ENCODE data around the gene SPOCK1. TPM values are rescaled to one million over a fixed set of nuclear protein-coding genes. Genes with fewer than 3 reads are reported as not detected.

SPOCK1 gene
- total and polyA plus RNA-seq, 9 of the 15 experiments (the other 6 are each of a cell fraction or from before 2014, with no cell fraction given): 0.01 to 0.35 (median 0.04) TPM; not detected in 6

DNA sequence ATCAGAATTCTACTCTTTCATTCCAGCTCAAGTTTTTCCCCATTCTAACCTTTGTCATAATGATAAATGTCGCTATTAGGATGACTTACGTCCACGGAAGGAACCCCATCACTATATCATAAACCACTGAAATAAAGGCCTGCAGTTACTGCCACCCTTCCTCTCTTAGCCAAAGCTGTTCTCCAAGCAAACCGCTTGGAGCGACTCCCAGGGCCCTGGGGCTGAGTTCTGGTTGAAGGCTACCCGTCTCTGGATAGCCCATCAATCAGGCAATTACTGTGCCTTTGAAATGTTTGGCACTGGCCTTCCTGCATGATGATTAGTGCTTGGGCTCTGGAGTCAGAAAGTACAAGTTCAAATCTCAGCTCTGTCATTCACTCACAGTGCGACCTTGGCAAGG is 386.0 kb downstream of the SPOCK1 start:
- in situ Hi-C loops (cut with MboI): no loop called here
- Histone ChIP-seq H3K79me2 (ENCODE audit: control insufficient read depth, insufficient read depth, low read length) (no peaks in the 10 kb centered on the region), H2AFZ (ENCODE audit: low read depth, low read length) (no peak overlapping the region), H3K4me3 (no peak overlapping the region), H3K4me2 (ENCODE audit: insufficient read depth, low read length) (no peak overlapping the region), H3K9me1 (ENCODE audit: control insufficient read depth, insufficient read depth, low read length) (no peaks in the 10 kb centered on the region), H3K9ac (ENCODE audit: insufficient read depth in 1 of 2, low read depth in 2 of 2, low read length in 2 of 2) (no peak overlapping the region), H3K27ac (ENCODE audit: extremely low read depth, low read depth, low read length) (no peak overlapping the region), H3K27me3 (ENCODE audit: control insufficient read depth in 2 of 2, insufficient read depth in 2 of 2, low read length in 2 of 2) (peaks cover 0 to 11% of the 10 kb centered on the region in 2 experiments; a peak in 1 of 5 replicates), H3K9me3 (replicated peaks; ENCODE audit: control insufficient read depth, insufficient read depth, low read depth, low read length) (no peaks in the 10 kb centered on the region), H4K20me1 (replicated peaks; ENCODE audit: control insufficient read depth, insufficient read depth, low read length) (no peaks in the 10 kb centered on the region), H3K4me1 (replicated peaks in 1 of 2; ENCODE audit: control insufficient read depth in 2 of 2, insufficient read depth in 2 of 2, low read length in 2 of 2) (no peaks in the 10 kb centered on the region), H3K36me3 (ENCODE audit: control insufficient read depth, insufficient read depth, low read length) (no peaks in the 10 kb centered on the region)
- no peak for FAIRE-seq
- no peak for DNase-seq (ENCODE audit: extremely low read depth in 1 of 4, low spot score in 3 of 4)
- WGBS (ENCODE audit: insufficient coverage, low coverage, missing lambda C conversion rate): 0% methylated on average over 7 of the region's 7 CpGs
- ChIA-PET CTCF (ENCODE audit: low intra/inter-chr PET ratio) (no interaction called here), POLR2A (no interaction called here)
- no peak for ATAC-seq
- intact Hi-C loops (cut with micrococcal nuclease): no loop called here
- TF ChIP-seq MNT (conservative IDR thresholded peaks at IDR 0.05) (no peak), ATF1 (CRISPR knock-in tag; IDR thresholded peaks at IDR 0.05) (no peak), ATF1 (tag; IDR thresholded peaks at IDR 0.05) (no peak), BCLAF1 (IDR thresholded peaks at IDR 0.05; ENCODE audit: borderline replicate concordance in 1 of 2, control insufficient read depth in 1 of 2, low read depth in 2 of 2, low read length in 1 of 2) (no peak), SMC3 (conservative IDR thresholded peaks at IDR 0.05; ENCODE audit: insufficient read depth, low read depth, low read length) (no peak), SRSF9 (IDR thresholded peaks at IDR 0.05; ENCODE audit: borderline replicate concordance, low read depth, low read length) (no peak), SLC30A9 (CRISPR knock-in tag; IDR thresholded peaks at IDR 0.05) (no peak), DNMT1 (IDR thresholded peaks at IDR 0.05) (no peak), TCF7L2 (IDR thresholded peaks at IDR 0.05; ENCODE audit: low read depth, low read length) (no peak), RBM14 (IDR thresholded peaks at IDR 0.05; ENCODE audit: borderline replicate concordance, insufficient read depth, low read depth, low read length) (no peak), NFATC3 (IDR thresholded peaks at IDR 0.05) (no peak), IRF1 (CRISPR knock-in tag; IDR thresholded peaks at IDR 0.05; ENCODE audit: borderline replicate concordance) (no peak), CEBPG (CRISPR knock-in tag; IDR thresholded peaks at IDR 0.05) (no peak), CEBPG (tag; conservative IDR thresholded peaks at IDR 0.05 in 1 of 2, IDR thresholded peaks at IDR 0.05 in 1 of 2) (no peak), YBX1 (IDR thresholded peaks at IDR 0.05) (no peak), PHTF2 (CRISPR knock-in tag; IDR thresholded peaks at IDR 0.05) (no peak)
- TF ChIP-seq, protein P1, sequence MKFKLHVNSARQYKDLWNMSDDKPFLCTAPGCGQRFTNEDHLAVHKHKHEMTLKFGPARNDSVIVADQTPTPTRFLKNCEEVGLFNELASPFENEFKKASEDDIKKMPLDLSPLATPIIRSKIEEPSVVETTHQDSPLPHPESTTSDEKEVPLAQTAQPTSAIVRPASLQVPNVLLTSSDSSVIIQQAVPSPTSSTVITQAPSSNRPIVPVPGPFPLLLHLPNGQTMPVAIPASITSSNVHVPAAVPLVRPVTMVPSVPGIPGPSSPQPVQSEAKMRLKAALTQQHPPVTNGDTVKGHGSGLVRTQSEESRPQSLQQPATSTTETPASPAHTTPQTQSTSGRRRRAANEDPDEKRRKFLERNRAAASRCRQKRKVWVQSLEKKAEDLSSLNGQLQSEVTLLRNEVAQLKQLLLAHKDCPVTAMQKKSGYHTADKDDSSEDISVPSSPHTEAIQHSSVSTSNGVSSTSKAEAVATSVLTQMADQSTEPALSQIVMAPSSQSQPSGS (CRISPR knock-in tag; IDR thresholded peaks at IDR 0.05): no peak
- no TSS peak for BruUV-seq (replicated peaks)
